T-helper 2 cell treated with Interferon-gamma antibody and Interleukin-4, amounts not matched to agents 100 ng/mL and 5 ng/mL, for 36 hours (primary cell): ENCODE data around the gene THAP3. TPM values are rescaled to one million over a fixed set of nuclear protein-coding genes. Genes with fewer than 3 reads are reported as not detected.

Experiments
- intact Hi-C: fragments of 100-400 bp; cut with micrococcal nuclease; formaldehyde crosslinking; loops from one replicate; pipeline ENCODE4 v1.15.1; 2023
- total RNA-seq: library from RNA; stranded (reverse); gene quantifications from 2 replicates; pipeline ENCODE4 v1.2.3, GENCODE V29; 2022

The THAP3 gene
- total RNA-seq, 1 donor from 2014 or later = 17.1 TPM

GRCh38 chr1:6590046-6590445 lies 34.6 kb upstream of the THAP3 start:
- intact Hi-C loops = no loop called here

GRCh38 chr1:6591222-6591621 lies 33.4 kb upstream of the THAP3 start:
- intact Hi-C loops = no loop called here

- intact Hi-C loops = no loop called here
Measured at GRCh38 chr1:6591644-6592043, 33.0 kb upstream of the THAP3 start.

- intact Hi-C loops = no loop called here
Measured at GRCh38 chr1:6592441-6592840, 32.2 kb upstream of the THAP3 start.

GRCh38 chr1:6592865-6593593 lies 31.6 kb upstream of the THAP3 start:
- intact Hi-C loops = no loop called here

GRCh38 chr1:6593810-6594209 lies 30.9 kb upstream of the THAP3 start:
- intact Hi-C loops = no loop called here

- intact Hi-C loops = no loop called here
Measured at GRCh38 chr1:6594977-6595740, 29.5 kb upstream of the THAP3 start.

GRCh38 chr1:6596351-6596750 lies 28.3 kb upstream of the THAP3 start:
- intact Hi-C loops = no loop called here

GRCh38 chr1:6596886-6597776 lies 27.5 kb upstream of the THAP3 start:
- intact Hi-C loops = no loop called here

- intact Hi-C loops = no loop called here
Measured at GRCh38 chr1:6597777-6598131, 26.9 kb upstream of the THAP3 start.

- intact Hi-C loops = no loop called here
Measured at GRCh38 chr1:6599141-6599975, 25.3 kb upstream of the THAP3 start.

GRCh38 chr1:6599991-6600390 lies 24.7 kb upstream of the THAP3 start:
- intact Hi-C loops = loop anchor here (2.0 to 10.0 kb wide), 4 partner anchors 45 to 355 kb away; partner anchors contain the start of genes CAMTA1, DNAJC11, HES3 and NOL9

GRCh38 chr1:6600410-6601048 lies 24.1 kb upstream of the THAP3 start:
- intact Hi-C loops = loop anchor here (2.0 to 10.0 kb wide), 4 partner anchors 46 to 356 kb away; partner anchors contain the start of genes CAMTA1, DNAJC11, HES3 and NOL9

- intact Hi-C loops = loop anchor here (2.0 to 10.0 kb wide), 4 partner anchors 46 to 356 kb away; partner anchors contain the start of genes CAMTA1, DNAJC11, HES3 and NOL9
Measured at GRCh38 chr1:6601049-6601922, 23.4 kb upstream of the THAP3 start.

- intact Hi-C loops = loop anchor here (1.0 to 10.0 kb wide), 7 partner anchors 23 to 357 kb away; partner anchors contain the start of genes CAMTA1, DNAJC11, HES3 and NOL9
Measured at GRCh38 chr1:6601923-6602668, 22.6 kb upstream of the THAP3 start.

GRCh38 chr1:6602669-6603237 lies 21.9 kb upstream of the THAP3 start, which contains the start of gene KLHL21:
Gene KLHL21, minus strand, starts transcription at chr1:6602869. Its CDS starts 52 bp downstream, at chr1:6602817.
- intact Hi-C loops = loop anchor here (1.0 to 10.0 kb wide), 7 partner anchors 11 to 358 kb away; partner anchors contain the start of genes CAMTA1, DNAJC11, HES3 and PHF13

GRCh38 chr1:6603238-6603914 lies 21.3 kb upstream of the THAP3 start:
- intact Hi-C loops = loop anchor here (1.0 to 10.0 kb wide), 5 partner anchors 10 to 359 kb away; partner anchors contain the start of genes CAMTA1, DNAJC11, HES3 and PHF13
